ENCODE results near the gene EEF2.

DNA sequence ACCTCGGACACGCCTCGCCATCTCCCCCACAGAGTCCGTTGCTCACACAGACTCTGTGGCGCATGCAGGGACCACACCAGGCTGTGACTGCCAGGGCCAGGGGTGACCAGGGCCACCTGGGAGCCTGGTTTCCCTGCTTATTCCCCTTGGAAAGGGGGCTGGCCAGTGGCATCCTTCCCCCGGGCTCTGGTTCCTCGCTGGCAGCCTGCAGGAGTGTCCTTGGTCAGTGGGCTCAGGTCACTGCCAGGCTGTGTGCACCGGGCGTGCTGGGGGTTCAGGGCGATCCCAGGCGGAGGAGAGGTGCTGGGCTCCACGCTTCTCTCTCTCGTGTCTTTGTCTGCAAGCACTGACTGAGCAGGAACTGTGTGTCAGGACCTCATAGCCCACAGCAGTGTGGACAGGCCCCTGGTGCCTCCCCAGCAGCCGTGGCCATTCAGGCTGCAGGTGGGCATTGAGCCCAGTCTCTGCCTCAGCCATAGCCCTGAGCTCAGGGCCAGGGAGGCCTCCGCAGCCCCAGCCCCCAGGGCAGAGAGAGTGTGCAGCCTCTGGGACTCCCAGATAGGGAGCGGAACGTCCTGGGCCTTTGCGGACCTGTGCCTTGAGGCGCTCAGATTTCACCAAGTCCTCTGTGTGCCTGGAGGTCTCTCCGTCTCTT, 28.8 kb upstream of the EEF2 start:
- TF ChIP-seq, protein P1, sequence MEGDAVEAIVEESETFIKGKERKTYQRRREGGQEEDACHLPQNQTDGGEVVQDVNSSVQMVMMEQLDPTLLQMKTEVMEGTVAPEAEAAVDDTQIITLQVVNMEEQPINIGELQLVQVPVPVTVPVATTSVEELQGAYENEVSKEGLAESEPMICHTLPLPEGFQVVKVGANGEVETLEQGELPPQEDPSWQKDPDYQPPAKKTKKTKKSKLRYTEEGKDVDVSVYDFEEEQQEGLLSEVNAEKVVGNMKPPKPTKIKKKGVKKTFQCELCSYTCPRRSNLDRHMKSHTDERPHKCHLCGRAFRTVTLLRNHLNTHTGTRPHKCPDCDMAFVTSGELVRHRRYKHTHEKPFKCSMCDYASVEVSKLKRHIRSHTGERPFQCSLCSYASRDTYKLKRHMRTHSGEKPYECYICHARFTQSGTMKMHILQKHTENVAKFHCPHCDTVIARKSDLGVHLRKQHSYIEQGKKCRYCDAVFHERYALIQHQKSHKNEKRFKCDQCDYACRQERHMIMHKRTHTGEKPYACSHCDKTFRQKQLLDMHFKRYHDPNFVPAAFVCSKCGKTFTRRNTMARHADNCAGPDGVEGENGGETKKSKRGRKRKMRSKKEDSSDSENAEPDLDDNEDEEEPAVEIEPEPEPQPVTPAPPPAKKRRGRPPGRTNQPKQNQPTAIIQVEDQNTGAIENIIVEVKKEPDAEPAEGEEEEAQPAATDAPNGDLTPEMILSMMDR (conservative IDR thresholded peaks at IDR 0.05): no peak
- no peak for TF ChIP-seq ZFX (IDR thresholded peaks at IDR 0.05)
